Stimulated activated CD8-positive, alpha-beta memory T cell treated with anti-CD3 and anti-CD28 coated beads, Interleukin-2, amount 100 ng/mL, for 48 hours (primary cell): ENCODE results near the gene TLL1.

ENCODE experiments used
- DNase-seq, 2 donors: peaks; one replicate each; pipeline ENCODE4 v3.0.0-alpha.2; 2020; ENCODE audit warnings: low read depth in 2 of 2

The TLL1 gene

GRCh38 chr4:165872461-165873297 lies at the start of gene TLL1:
TSS of gene TLL1 (plus strand) at chr4:165873237. CDS start at chr4:165873905, 668 bp downstream.
- DNase-seq, result no peak

DNA sequence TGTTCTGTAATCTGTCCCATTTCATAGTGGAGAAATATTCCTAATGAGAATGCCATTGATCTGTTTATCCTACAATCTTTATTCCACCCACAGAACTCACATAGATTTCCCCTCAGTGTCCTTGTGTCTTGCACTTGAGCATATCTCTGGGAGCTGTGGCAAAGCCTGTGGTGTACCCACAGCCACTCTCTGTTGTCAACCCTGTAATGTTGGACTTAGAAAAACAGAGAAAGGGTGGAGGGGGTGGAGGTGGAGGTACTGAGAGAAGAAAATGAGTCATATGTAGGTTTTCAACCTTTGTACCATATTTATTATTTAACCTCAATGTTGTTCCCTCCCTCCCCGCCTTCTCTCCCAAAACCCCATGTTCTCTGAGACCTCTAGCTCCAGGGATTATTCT lies 46.9 kb upstream of the TLL1 start:
- no peak for DNase-seq

DNA sequence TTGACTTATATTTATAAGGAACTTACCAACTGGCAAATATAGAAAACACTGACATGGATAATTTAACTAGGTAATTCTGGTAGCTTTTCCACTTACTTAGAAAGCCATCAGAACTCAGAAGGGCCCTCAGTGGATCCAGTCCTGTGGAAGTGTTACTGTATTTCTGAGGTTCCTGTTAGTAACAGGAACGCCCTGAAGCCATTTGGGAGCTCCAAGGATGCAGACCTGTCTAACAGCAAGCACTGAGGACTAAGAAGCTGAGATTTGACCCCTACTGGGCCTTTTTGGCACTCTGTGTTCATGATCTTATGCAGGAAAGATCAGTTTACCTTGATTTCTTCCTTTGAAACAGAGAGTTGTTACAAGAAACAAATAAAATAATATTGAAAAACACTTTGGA lies 46.0 kb upstream of the TLL1 start:
- DNase-seq, result no peak

DNA sequence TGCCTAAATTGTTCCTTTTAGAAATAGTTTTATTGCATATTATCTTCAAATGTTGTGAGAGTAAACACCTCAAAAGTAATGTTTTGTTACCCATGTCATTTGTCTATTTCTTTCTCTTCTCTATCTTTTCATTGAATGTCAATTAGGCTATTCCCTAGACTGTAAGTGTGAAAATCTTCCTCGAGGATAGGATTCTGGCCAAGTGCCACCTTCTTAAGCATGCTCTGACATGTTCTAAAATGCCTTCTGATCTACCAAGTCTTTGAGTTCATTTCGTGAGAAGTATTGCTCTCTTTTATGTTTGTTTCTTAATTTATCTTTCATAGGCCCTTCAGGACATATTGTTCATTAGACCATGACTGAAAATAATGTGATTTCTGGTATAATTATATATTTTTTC lies 44.1 kb upstream of the TLL1 start:
- no peak for DNase-seq

DNA sequence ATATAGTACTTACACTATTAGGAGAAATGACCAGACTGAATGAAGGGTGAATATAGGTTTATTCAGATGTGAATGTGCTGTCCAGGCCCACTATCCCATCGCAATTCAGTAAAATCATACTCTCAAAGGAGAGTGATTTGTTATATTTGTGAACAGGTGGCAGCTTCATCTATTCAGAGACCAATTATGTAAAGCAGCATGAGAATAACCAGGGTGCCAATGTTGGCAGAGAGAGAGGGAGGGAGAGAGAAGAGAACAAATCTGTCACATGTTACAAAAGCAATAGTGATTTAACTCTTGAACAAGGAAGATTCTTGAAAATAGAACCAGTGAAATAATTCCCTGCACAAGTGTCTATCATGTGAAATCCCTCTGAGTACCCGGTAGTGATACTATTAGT lies 38.9 kb upstream of the TLL1 start:
- no peak for DNase-seq

DNA sequence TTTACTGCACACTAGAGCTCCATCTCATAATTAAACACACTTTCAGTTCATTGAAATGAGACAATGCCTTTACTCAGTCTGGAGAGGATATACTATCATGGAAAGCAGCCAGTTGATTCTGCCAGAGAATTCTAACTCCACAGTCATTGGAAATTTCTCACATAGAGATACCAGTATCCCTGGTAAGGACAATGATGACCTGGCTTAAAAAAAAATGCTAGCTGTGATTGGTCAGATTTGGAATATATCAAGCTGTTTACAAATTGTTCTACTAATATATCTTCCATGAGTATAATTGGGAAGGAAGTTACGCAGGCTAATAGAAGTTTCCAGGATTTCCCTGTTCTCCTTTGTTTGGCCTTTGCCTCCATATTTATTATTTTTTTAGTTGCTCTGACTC lies 34.5 kb upstream of the TLL1 start:
- DNase-seq, result no peak

GRCh38 chr4:165839615-165840333 lies 33.3 kb upstream of the TLL1 start:
- no peak for DNase-seq

DNA sequence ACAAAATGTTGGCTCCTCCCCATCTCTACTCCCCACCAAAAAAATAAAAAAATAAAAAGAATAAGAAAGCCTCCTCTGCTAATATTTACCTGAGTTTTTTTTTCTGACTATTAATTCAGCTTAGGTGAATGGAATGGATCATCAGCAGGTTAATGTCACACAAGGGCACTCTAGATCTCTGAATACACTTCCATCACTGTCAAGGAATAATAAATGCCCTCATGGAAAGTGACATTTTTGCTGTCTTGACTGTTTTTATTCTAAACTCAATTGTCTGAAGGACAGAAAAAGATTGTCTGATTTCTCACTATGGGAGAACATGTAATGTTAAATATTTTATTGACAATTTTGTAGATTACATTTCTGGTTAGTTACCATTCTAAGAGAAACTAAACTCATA lies 30.4 kb upstream of the TLL1 start:
- DNase-seq, result no peak

GRCh38 chr4:165844161-165844560 lies 28.9 kb upstream of the TLL1 start:
- no peak for DNase-seq

- DNase-seq, result no peak
Measured at GRCh38 chr4:165851256-165851655, 21.8 kb upstream of the TLL1 start.

DNA sequence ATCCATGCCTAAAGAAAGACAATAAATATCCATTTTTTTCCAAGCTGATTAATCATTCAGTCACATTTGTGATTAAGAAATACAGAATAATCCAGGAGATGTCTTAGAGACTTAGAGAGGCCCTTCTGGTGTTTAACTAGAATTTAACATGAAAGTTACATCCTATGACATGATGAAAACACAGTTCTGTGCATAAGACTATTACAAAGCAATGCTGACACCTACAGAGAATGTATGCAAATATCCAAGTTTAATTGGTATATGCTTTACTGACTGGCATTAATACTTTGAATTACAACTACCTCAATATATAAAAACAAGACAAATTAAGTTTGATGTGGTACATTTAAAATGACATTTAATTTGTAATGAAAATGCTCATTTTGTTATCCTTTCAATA lies 17.8 kb upstream of the TLL1 start:
- no peak for DNase-seq

- no peak for DNase-seq
Measured at GRCh38 chr4:165861363-165861762, 11.7 kb upstream of the TLL1 start.

GRCh38 chr4:165864271-165864670 lies 8.8 kb upstream of the TLL1 start:
- DNase-seq, result no peak

GRCh38 chr4:165866019-165866650 lies 6.9 kb upstream of the TLL1 start:
- no peak for DNase-seq

GRCh38 chr4:165867961-165868360 lies 5.1 kb upstream of the TLL1 start:
- no peak for DNase-seq

- DNase-seq, result peak in 1 of 2 donors; percentile 0
Measured at GRCh38 chr4:165873298-165874071, 448 bp downstream of the TLL1 start.

DNA sequence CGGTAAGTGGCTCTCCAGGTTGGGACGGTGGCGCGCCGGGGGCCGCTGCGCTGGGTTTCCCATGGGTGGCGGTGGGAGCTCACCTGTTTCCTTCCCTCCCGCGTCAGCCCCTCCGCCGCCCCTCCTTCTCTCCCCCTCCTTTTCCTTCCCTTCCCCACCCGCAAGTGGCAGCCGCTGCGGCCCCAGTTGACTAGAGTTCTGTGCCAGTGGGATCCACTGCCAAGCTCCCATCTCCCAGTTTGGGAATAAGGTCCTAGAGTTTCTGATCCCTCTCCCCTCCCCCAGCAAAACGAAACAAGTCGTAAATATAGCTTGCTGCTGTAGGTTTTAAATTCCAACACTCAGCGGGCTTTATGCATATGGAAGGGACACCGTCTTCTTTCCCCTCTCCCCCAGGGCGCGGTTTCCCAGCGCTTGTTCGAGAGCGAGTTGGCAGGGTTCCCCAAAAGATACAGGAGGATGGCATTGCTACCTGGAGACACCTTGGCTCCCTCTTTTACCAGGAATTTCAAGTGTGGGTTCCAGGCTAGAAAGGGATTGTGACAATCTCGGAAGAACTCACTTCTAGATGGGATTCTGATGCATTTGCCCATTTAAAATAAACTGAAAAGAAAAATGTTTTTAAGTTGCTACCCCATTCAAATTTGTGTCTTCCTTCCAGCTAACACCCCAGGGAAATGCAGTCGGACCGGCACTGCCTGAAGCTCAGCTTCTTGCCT lies 1.2 kb downstream of the TLL1 start:
- DNase-seq, result no peak

DNA sequence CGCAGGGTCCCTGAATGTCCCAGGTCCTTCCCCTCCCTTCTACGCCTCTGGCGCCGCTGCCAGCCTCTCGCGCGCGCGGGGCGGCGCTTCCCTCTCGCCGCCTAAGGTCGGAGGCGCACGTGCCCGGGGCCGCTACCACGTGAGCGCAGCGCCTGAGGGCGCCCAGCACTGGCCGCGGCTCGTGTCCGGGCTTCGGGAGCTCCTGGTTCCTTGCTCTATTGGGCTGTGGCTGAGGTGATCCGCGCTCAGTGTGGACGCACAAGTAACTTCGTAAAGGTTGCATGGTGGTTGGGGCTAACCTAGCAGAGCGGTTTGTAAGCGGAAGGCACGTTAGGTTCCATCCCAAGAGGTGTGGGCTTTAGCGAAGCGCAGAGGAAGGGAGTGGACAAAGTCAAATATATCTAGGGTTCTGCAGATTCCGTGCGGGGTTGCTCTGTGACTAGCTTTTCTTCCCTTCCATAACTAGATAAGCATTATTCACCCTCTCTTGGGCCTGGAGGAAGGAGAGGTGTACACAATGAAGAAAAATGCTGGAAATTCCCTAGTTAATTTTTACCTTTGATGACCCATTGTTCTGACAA lies 1.8 kb downstream of the TLL1 start:
- no peak for DNase-seq

- no peak for DNase-seq
Measured at GRCh38 chr4:165875446-165875845, 2.4 kb downstream of the TLL1 start.

GRCh38 chr4:165877286-165877685 lies 4.2 kb downstream of the TLL1 start:
- DNase-seq, result no peak

GRCh38 chr4:165879641-165880040 lies 6.6 kb downstream of the TLL1 start:
- no peak for DNase-seq
